MM.1S (cell line): Measurements from ENCODE around the gene FILIP1.

ENCODE experiments used
- CTCF ChIP-seq: fragments of 300-600 bp; sonication (generic); IDR thresholded peaks from 2 replicates; pipeline ENCODE4 v1.5.1; 2016; ENCODE audit warnings: antibody characterized with exemption, low read length, mixed read lengths
- EZH2 ChIP-seq: fragments of 300-600 bp; sonication (generic); optimal IDR thresholded peaks from 2 replicates; pipeline ENCODE3; 2017; ENCODE audit warnings: low read depth, mild to moderate bottlenecking, antibody characterized with exemption, low read length, mixed read lengths
- EZH2phosphoT487 ChIP-seq: fragments of 300-600 bp; sonication (generic); IDR thresholded peaks from 2 replicates; pipeline ENCODE4 v1.6.1; 2018; ENCODE audit warnings: antibody characterized with exemption, low read length

- TF ChIP-seq CTCF = no peak
- TF ChIP-seq EZH2 = no peak
- TF ChIP-seq EZH2phosphoT487 = no peak
Observed at GRCh38 chr6:75499640-75500039, 6.0 kb upstream of the FILIP1 start.
